Measurements from ENCODE around the gene WAC.
A peak's percentile ranks its signal among the peaks of the same experiment; 100 is the strongest.

Gene WAC

DNA sequence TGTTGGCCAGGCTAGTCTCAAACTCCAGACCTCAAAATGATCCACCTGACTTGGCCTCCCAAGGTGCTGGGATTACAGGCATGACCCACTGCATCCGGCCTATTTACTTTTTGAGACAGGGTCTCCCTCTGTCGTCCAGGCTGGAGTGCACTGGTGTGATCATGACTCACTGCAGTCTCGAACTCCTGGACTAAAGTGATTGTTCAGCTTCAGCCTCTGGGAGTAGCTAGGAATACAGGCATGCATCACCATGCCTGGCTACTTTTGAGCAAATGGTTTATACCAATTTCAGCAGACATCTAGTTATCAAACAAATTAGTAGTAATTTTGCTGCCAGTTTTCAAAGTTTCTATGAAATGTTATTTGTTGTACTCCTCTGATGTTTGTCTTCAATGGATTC, 2.2 kb upstream of the WAC start:
- no peak for DNase-seq (ENCODE audit: low read depth in 3 of 3)

DNA sequence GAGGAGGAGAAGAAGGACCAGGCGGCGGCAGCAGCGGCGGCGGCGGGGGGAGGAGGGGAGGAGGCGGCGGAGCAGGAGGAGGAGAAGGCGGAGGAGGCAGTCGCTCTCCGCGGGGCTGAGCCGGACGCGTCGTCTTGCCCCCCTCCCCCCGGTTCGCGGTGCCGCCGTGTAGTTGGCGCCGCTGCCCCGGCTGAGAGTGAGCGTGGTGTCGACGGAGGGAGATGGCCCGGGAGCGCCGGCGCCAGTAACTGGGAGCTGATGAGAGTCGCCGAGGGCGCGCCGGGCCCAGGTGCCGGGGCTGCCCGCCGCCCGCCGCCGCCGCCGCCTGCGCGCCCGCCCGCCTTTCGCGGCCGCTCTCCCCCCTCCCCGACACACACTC, 257 bp downstream of the WAC start:
- DNase-seq (ENCODE audit: low read depth in 3 of 3): no peak

DNA sequence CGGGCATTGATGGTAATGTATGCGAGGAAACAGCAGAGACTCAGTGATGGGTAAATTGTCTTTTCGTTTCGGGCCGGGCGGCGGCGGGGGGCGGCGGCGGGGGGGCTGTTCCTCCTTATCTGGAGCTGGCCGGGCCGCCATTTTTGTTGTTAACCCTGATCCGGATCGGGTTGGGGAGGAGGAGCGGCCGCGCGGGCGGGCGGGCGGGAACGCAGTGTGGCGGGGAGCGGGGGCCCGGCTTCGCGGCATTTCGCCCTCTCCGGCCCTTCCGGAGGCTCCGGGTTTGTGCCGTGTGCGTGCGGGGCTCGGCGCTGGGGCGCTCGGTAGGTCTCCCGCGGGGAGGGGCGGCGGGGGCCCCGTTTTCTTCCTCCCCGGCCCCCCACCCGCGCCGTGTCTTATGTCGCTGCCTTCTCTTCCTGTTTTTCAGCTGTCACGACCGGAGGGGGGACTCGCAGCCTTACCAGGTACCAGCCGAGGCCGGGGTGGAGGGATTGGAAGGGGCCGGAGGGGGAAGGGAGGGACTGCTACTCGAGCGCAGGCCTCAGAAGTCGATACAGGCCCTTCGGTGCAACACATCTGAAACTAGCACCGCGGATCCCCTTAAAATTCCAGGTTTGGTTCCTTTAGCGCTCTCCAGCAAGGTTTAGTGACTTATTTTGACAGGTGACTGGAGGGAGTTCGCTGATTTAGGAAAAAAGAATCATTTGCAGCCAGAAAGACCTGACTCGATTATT, 820 bp downstream of the WAC start:
- DNase-seq (ENCODE audit: low read depth in 3 of 3): peak; percentile 37 to 66 (median 46)

DNA sequence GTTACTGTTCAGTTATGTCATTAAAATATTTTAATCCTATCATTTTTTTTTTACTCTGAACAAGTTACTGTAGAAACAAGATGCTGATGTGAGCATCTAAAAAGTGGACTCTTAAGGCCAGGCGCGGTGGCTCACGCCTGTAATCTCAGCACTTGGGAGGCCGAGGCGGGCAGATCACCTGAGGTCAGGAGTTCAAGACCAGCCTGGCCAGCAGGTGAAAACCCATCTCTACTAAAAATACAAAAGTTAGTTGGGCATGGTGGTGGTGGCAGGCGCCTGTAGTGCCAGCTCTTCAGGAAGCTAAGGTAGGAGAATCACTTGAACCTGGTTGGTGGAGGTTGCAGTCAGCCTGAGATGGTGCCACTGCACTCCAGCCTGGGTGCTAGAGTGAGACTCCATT, 2.9 kb downstream of the WAC start:
- no peak for DNase-seq (ENCODE audit: low read depth in 3 of 3)

DNA sequence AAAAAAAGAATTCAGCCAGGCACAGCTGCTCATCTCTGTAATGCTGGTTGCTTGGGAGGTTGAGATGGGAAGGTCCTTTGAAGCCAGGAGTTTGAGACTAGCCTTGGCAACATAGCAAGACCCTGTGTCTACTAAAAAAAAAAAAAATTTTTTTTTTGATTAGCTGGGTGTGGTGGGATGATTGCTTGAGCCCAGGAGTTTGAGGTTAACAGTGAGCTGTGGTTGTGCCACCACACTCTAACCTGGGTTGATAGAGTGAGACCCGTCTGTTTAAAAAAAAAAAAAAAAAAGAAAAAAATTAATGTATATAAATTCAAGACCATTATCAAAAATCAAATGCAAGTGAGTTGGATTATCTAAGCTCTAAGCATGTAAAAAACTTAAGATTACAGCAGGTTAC, 5.7 kb downstream of the WAC start:
- no peak for DNase-seq (ENCODE audit: low read depth in 3 of 3)

DNA sequence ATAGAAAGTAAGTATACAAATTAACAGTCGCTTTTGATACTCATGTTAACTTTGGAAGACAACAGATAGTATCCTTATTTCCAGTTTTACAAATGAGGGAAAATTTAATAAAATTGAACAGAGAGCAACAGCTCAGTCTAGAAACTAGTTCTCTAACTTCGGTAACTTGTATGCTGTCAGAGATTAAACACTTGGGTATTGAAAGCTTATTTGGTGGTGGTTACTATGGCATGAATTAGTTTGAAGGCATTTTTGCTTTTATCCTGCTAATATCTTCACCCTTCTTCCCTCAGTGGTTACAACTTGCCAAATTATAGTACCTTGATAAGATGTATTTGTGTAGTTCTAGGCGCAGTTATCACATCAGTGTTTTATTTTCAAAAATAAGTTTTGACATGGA, 7.2 kb downstream of the WAC start:
- DNase-seq (ENCODE audit: low read depth in 3 of 3): no peak

DNA sequence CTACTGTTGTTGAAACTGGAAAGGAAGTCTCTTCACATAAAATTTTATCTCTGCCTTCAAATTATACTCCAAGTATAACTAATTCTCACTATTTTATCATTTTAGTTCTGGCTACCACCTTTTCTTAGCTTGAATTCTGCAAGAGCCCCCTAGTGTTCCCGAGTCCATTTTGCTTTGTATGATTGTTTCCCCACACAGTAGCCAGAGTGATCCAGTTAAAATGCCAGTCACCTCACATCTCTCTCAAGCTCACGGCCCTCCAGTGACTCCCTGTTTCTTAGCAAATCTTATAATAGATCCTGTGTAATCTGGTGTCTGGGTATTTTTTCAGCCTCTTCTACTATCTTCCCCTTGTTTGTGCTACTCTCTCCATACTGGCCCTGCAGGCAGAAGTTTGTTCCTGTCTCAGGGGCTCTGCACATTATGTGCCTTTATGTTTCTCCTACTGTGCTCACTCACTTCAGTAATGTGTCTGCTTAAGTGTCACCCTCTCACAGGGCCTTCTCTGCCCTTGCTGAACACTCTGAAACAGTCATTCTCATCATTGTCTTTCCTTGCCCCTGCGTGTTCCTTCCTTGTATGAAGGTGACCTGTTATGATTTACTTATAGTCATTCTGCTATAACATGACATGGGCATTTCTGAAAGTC, 8.9 kb downstream of the WAC start:
- no peak for DNase-seq (ENCODE audit: low read depth in 3 of 3)

DNA sequence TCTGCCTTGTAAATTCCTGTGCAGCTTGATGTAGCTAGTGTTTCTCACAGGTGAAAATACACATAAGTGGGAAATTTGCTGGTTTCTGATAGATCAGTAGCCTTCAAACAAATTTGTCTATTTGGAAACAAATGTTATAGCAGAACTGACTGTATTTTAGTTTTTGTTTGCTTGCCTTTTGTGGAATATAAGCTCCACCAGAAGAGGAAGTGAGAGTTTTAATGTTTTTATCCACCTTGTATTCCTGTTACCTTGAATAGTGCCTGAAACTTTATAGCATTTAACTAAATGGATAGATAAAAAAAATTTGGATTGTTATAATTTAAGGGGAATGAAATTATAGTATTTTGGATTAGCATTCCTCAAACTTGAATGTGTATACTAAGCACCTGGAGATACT, 9.8 kb downstream of the WAC start:
- DNase-seq (ENCODE audit: low read depth in 3 of 3): no peak

DNA sequence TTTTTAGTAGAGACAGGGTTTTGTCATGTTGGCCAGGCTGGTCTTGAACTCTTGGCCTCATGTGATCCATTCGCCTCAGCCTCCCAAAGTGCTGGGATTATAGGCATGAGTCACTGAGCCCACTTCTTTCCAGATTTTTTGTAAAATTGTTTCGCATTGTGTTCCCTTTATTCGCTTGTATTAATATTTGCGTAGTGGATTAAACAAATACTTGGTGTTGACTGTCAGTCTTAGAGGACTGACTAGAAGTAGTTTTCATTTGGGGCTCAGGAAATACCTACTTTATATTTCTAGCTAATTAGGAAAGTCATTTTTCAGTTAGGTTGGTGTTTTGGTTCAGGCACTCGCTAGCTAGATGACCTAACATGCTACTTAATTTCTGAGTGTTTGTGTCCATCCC, 11.1 kb downstream of the WAC start:
- no peak for DNase-seq (ENCODE audit: low read depth in 3 of 3)

DNA sequence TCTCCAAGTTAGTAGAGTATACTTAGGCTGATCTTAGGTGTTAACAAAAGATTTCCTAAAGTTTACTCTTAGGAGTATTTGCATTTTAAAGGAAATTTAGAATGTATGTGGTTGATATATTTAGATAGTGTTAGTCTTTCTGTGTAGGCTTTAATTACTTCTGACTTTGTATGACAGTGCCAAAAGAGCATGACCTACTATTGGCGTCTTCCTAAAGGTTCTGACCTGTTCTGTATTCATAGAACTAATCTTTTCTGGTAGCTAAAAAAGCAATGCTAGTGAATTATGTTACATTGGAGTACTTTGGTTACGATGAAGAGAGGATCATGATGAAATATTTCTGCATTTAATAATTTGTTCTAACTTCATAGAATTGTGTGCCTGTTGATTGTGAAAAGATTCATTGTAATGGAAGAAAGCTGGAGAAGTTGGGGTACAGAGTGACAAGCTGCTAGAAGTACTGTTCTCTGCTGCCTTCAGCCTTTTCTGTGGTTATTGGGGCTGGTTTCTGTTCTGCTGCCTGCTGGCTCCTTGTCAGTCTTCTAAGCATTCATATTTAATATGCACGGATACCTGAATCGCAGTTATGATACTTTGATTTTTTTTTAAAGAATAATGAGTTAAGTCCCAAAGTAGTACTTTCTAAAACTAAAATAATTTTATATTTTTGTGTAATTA, 13.2 kb downstream of the WAC start:
- no peak for DNase-seq (ENCODE audit: low read depth in 3 of 3)

DNA sequence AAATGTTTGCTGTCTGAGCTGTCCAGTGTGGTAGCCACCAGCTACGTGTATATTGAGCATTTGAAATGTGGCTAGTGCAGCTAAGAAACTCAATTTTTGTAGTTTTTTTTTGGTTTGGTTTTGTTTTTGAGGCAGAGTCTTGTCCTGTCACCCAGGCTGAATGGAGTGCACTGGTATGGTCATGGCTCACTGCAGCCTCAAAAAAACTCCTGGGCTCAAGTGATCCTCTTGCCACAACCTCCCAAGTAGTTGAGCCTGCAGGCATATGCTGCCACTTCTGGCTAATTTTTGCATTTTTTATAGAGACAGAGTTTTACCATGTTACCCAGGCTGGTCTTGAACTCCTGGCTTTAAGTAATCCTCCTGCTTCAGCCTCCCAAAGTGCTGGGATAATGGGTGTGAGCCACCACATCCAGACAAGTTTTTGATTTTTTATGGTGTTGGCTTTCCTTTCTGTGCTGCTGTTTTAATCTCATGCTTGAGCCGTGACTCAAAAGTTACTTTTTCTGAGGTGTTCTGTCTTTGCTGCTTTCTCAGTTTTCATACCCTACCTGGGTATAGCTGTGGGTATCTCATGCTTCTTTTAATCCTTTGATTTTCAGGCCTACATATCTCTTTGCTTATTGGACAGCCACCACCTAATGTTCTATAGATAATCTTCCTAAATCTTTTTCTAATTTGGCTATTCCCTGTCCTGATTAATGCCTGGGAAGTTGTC, 16.0 kb downstream of the WAC start:
- DNase-seq (ENCODE audit: low read depth in 3 of 3): no peak

DNA sequence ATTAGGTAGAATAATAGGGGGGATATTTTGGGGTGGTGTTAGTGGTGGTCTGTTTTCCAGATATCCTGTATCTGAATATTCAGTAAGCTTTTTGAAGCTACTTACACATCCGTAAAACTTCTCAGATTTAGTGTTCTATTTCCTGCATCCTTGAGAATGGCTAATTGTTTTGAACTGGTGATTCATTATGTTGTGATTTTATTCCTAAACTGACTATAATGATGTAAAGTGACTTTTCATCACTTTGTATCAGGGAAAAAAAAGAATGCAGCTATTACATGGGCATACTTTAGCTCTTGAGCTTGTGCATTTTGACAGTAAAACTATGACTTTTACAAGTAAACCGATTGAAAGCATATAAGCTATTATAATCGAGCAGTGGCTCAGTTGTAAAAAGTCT, 18.2 kb downstream of the WAC start:
- no peak for DNase-seq (ENCODE audit: low read depth in 3 of 3)

DNA sequence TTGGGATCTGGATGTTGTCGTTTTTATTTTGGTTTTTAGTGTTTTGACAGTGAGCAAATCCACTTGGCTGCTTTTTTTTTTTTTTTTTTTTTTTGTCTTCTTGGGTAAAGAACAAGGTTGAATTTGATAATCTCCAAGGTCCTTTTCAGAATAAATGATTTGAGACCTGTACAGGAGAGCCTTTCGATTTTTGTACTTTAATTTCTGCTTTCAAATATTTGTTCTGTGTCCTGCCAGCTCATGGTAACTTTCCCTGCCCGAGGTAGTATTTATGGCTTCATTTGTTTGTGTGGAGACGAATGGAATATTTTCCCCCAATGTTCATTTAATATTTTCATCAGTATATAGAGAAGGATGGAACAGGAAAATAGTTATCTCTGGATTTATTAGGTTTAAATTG, 19.9 kb downstream of the WAC start:
- no peak for DNase-seq (ENCODE audit: low read depth in 3 of 3)

DNA sequence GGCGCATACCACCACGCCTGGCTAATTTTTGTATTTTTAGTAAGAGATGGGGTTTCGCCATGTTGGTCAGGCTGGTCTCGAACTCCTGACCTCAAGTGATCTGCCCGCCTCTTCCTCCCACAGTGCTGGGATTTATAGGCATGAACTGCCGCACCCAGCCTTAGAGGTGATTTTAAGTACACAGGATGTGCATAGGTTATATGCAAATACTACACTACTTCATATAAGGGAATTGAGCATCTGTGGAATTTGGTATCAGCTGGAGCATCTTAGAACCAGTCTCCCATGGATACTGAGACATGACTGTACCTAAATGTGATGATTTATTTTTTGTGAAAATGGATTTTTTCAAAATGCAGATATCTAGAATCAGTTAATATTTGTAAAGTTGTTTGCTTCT, 21.1 kb downstream of the WAC start:
- no peak for DNase-seq (ENCODE audit: low read depth in 3 of 3)

DNA sequence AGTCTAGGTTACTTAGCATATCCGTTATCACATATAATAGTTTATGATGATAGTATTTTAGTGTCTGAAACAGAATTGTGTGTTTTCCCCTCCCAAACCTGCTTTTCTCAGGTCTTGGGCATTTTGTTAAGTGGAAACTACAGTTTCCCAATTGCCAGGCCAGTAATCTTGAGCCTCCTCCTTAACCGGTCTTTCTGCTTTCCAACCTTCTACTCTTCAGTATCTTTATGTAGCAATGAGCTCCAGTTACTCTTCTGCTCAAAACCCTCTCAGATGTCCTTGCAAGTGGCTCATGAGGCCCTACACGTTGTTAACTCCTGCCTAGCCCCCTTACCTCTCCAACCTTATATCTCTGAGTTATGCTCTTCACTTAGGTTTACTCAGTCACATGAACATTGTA, 22.0 kb downstream of the WAC start:
- DNase-seq (ENCODE audit: low read depth in 3 of 3): no peak

DNA sequence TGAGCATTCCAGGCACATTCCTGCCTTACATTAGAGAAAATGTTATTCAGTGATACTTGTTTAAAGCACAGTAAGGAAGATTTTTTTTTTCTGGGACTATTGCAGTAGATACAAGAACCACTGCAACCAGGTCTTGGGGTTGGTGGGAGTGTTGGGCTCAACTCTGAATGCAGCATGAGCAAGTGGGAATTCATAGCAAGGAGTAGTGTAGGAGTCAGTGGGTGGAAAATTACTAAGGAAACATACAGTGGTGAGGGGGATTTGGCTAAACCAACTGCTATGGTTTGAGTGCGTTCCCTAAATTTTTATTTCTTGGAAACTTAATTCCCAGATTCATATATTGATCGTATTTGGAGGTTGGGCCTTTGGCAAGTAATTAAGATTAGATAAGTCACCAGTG, 22.4 kb downstream of the WAC start:
- no peak for DNase-seq (ENCODE audit: low read depth in 3 of 3)

DNA sequence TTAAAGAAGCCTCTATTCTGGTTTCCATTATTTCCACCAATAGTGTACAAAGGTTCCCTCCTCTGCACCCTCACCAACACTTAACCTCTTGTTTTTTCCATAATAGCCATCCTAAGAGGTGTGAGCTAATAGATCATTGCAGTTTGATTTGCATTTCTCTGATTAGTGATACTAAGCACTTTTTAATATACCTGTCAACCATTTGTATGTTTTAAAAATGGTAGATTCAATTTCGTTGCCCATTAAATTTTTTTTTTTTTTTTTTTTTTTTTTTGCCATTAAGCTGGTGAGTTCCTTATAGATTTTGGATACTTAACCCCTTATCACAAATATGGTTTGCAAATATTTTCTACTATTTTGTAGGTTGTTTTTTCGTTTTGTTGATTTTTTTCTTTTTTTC, 23.2 kb downstream of the WAC start:
- DNase-seq (ENCODE audit: low read depth in 3 of 3): no peak

DNA sequence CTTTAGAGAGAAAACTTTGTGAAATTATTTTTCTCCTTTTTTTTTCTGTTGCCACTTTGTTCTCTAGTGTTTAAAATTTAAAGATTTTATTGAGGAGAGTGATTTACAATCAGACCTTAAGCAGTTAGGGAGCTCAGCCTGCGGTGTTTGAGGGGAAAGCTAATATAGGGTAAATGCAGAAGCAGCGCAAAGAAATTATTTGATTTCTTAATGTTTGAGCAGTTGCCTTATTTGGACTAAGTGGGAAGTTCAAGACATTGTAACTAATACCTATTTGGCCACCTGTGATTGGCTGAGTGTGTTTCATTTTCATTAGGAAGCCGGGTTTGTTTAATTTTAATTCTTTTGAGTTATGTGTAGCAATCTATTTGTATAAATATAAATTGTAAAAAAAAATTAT, 25.3 kb downstream of the WAC start:
- no peak for DNase-seq (ENCODE audit: low read depth in 3 of 3)

DNA sequence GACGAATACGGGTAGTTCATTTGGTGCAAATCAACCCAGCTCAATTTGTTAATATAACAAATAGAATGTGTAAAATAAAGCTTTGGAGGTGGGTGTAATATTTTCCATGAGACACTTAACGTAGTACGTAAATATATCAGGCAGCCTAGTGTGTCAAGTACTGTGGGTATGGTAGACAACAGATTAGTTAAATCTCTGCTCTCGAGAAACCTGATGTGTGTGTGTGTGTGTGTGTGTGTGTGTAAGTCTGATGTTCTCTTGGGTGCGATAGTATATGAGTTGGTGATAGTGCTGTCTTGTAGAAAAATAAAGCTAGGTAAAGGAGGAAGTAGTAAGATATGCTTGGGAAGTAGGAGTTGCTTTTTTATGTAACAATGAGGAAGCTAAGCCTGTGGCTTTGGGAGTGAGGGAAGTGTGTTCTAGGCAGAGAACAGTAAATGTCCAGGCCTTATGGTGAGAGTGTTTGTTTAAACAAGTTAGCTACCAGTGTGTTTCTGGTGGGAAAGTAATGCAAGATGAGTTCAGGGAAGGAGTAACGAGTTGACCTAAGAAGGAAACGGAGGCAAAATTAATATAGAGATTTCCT, 26.1 kb downstream of the WAC start:
- no peak for DNase-seq (ENCODE audit: low read depth in 3 of 3)

DNA sequence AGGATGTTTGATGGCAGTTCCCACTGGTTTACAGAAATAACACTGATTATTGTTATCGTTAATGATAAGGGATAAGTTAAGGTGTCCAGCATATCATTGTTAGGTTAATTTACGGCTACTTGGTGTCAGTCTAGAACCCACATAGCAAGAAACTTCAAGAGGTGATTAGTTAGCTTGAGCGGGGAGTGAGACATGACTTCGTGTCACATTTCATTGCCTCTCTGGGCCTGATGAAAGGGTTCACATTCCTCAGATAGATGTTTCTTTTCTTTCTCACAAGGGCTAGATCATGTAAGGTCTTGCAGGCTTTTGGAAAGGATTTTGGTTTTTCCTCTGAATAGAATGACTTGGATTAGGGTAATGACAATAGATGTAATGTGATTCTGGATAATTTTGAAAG, 26.7 kb downstream of the WAC start:
- no peak for DNase-seq (ENCODE audit: low read depth in 3 of 3)

DNA sequence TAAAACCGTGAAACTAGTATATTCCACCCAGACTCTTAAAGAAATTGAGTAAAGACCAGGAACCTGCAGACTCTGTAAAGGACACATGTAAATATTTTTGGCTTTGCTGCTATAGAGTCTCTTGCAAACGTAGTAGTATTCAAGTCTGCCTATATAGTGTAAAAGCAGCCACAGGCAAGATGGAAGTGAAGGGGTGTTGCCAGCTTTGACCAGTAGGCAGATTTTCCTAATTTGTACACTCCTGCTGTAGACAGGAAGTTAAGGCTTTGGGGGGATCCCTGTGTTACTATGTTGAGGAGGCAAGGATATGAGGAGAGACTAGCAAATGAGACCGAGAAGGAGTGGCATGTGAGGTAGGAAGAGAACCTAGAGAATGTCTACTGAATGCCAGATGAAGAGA, 27.7 kb downstream of the WAC start:
- no peak for DNase-seq (ENCODE audit: low read depth in 3 of 3)

DNA sequence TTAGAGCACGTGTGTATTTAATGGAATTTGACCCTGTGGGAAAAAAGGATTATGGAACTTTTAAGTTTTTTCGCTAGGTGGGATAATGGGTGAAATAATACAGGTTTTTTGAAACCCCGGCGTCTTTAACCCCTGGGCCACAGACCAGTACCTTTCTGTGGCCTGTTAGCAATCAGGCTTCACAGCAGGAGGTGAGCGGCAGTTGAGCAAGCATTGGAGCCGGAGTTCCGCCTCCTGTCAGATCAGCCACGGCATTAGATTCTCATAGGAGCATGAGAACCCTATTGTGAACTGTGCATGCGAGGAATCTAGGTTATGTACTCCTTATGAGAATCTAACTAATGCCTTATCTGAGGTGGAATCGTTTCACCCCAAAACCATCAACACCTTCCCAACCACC, 28.6 kb downstream of the WAC start:
- no peak for DNase-seq (ENCODE audit: low read depth in 3 of 3)

Measured in stimulated activated CD4-positive, alpha-beta T cell treated with anti-CD3 and anti-CD28 coated beads, TNF-alpha, amount 100 ng/mL, for 48 hours (primary cell).